PC-3 (cell line): Measurements from ENCODE around the gene CFL1. TPM values are rescaled to one million over a fixed set of nuclear protein-coding genes. Genes with fewer than 3 reads are reported as not detected.

Experiments used
- ATAC-seq: fragments of 200-7000 bp; cut with Tn5 transposase; 2 replicates; pipeline ENCODE4 v1.9.1; 2020; ENCODE audit warnings: mild to moderate bottlenecking, moderate library complexity
- BruUV-seq: library from RNA; stranded (reverse); fragments of 400-500 nt; replicated peaks from 2 replicates; lab custom pipeline; 2021; lab: Mats Ljungman, UMichigan
- CTCF ChIA-PET: fragments of 300-600 bp; sonication (Branson Sonifier 250); formaldehyde crosslinking; loops from one replicate; lab custom pipeline; 2022; ENCODE audit warnings: antibody characterized with exemption; lab: Charles Lee
- POLR2A ChIA-PET: fragments of 300-600 bp; sonication (Branson Sonifier 250); formaldehyde crosslinking; loops from one replicate; lab custom pipeline; 2022; ENCODE audit warnings: antibody characterized with exemption; ENCODE audit not compliant: unreplicated experiment; lab: Charles Lee
- DNase-seq: peaks from one replicate; pipeline ENCODE4 v3.0.0-alpha.2; 2015
- H2AFZ ChIP-seq: fragments of 300-600 bp; sonication (generic); 2 replicates; pipeline ENCODE4 v1.6.0; 2016; ENCODE audit warnings: antibody characterized with exemption, low read length
- H3F3A ChIP-seq: fragments of 300-600 bp; sonication (generic); one replicate; pipeline ENCODE4 v1.6.0; 2017; ENCODE audit warnings: antibody characterized with exemption, low read length, control low read depth, mild to moderate bottlenecking; ENCODE audit not compliant: unreplicated experiment
- H3K27ac ChIP-seq: fragments of 300-600 bp; sonication (generic); 2 replicates; pipeline ENCODE4 v1.5.1; 2016; ENCODE audit warnings: mild to moderate bottlenecking, low read length
- H3K27me3 ChIP-seq: fragments of 300-600 bp; sonication (generic); 2 replicates; pipeline ENCODE4 v1.6.1; 2016; ENCODE audit warnings: low read length, mixed read lengths
- H3K36me3 ChIP-seq: fragments of 300-600 bp; sonication (generic); 2 replicates; pipeline ENCODE4 v1.6.1; 2016; ENCODE audit warnings: low read depth, mixed run types, low read length, mixed read lengths
- H3K4me1 ChIP-seq: fragments of 300-600 bp; sonication (generic); 2 replicates; pipeline ENCODE4 v1.5.1; 2016; ENCODE audit warnings: low read length; ENCODE audit not compliant: insufficient read depth
- H3K4me2 ChIP-seq: fragments of 300-600 bp; sonication (generic); 2 replicates; pipeline ENCODE4 v1.6.0; 2016; ENCODE audit warnings: low read length
- H3K4me3 ChIP-seq: fragments of 300-600 bp; sonication (generic); 2 replicates; pipeline ENCODE4 v1.5.1; 2016; ENCODE audit warnings: mild to moderate bottlenecking, low read length, mixed read lengths
- H3K79me2 ChIP-seq: fragments of 300-600 bp; sonication (generic); 2 replicates; pipeline ENCODE4 v1.6.1; 2017; ENCODE audit warnings: low read length, mixed read lengths
- H3K9ac ChIP-seq: fragments of 300-600 bp; sonication (generic); 2 replicates; pipeline ENCODE4 v1.6.0; 2016; ENCODE audit warnings: mild to moderate bottlenecking, low read length
- H3K9me2 ChIP-seq: fragments of 300-600 bp; sonication (generic); replicated peaks from 2 replicates; pipeline ENCODE4 v1.6.1; 2016; ENCODE audit warnings: mixed run types, low read length, mixed read lengths
- H3K9me3 ChIP-seq: fragments of 300-600 bp; sonication (generic); 2 replicates; pipeline ENCODE4 v1.6.1; 2016; ENCODE audit warnings: low read length, mixed read lengths
- H4K20me1 ChIP-seq: fragments of 300-600 bp; sonication (generic); 2 replicates; pipeline ENCODE4 v1.6.1; 2016; ENCODE audit warnings: low read length, mixed read lengths
- EZH2 ChIP-seq: fragments of 300-600 bp; sonication (generic); IDR thresholded peaks from one replicate; pipeline ENCODE4 v1.6.1; 2017; ENCODE audit warnings: antibody characterized with exemption, mild to moderate bottlenecking, low read length; ENCODE audit not compliant: unreplicated experiment
- EZH2phosphoT487 ChIP-seq: fragments of 300-600 bp; sonication (generic); IDR thresholded peaks from 2 replicates; pipeline ENCODE4 v1.6.1; 2018; ENCODE audit warnings: mild to moderate bottlenecking, antibody characterized with exemption, low read length, borderline replicate concordance
- intact Hi-C: fragments of 100-400 bp; cut with micrococcal nuclease; formaldehyde crosslinking; loops from 2 replicates; pipeline ENCODE4 v1.9.0; 2023
- total RNA-seq: library from RNA; depleted of rRNA; stranded (reverse); fragments of >200 nt; gene quantifications from 2 replicates; pipeline ENCODE4 v1.2.3, GENCODE V29; 2014
- TF ChIP-seq, protein P1 (sequence below): fragments of 300-600 bp; sonication (generic); conservative IDR thresholded peaks from 2 replicates; pipeline ENCODE4 v1.5.1; 2017; ENCODE audit warnings: antibody characterized with exemption, low read depth, mild to moderate bottlenecking, low read length

The CFL1 gene
- total RNA-seq, 1 experiment from 2014 or later: 2,710 TPM

DNA sequence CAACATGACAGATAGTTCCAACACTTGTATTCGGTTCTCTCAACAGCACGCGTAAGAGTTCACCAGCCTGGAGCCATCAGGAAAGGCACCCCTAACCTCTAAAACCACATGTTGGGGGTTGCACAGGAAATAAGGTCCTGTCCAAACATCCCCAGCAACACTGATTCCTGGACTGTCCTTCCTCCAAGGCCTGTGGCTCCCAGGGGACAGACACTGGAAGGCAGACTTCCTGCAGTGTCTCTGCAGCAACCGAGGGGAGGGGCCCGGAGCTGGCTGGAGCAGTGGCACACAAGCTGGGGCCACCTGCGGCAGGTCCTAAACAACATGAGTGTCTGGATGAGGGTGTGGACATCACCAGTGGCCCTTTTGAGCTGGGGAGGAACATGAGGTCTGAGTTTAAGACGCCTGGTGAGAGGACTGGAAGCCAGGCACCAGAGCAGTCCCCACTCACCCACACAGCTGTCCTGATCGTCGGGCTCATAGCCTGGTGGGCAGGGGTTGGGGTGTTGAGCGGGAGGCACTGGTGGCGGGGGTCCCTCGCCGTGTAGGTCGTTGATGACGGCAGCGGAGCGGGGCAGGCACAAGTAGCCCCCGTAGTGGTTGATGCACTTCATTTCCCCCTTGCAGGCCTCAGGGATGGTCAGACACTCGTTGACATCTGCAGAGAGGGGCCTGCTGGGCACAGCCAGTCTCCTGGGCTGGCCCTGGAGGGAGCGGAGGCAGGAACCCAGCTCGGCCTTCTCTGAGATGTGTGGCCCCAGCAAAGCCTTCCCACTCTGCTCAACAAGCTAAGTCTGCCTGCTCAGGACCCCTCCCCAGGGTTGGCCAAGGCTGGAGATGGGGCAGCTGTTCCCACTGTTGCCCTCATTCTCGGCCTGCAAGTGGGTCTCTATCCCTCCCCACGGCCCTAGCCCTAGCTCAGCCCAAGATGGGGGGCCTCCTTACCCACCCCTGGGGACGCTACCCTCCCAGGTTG lies 13.0 kb upstream of the CFL1 start:
- no peaks in the 10 kb centered on the region for H3F3A ChIP-seq
- no peaks in the 10 kb centered on the region for H3K27me3 ChIP-seq
- intact Hi-C loops: no loop called here
- H3K36me3 ChIP-seq: peaks cover 2% of the 10 kb centered on the region; the same call in 1 of the 2 replicates
- H3K9ac ChIP-seq: no peak overlapping the region
- BruUV-seq: no TSS peak
- H3K9me2 ChIP-seq: no peaks in the 10 kb centered on the region
- ATAC-seq (no peak), DNase-seq (no peak)
- H3K4me1 ChIP-seq: peaks cover 6% of the 10 kb centered on the region
- TF ChIP-seq, protein P1, sequence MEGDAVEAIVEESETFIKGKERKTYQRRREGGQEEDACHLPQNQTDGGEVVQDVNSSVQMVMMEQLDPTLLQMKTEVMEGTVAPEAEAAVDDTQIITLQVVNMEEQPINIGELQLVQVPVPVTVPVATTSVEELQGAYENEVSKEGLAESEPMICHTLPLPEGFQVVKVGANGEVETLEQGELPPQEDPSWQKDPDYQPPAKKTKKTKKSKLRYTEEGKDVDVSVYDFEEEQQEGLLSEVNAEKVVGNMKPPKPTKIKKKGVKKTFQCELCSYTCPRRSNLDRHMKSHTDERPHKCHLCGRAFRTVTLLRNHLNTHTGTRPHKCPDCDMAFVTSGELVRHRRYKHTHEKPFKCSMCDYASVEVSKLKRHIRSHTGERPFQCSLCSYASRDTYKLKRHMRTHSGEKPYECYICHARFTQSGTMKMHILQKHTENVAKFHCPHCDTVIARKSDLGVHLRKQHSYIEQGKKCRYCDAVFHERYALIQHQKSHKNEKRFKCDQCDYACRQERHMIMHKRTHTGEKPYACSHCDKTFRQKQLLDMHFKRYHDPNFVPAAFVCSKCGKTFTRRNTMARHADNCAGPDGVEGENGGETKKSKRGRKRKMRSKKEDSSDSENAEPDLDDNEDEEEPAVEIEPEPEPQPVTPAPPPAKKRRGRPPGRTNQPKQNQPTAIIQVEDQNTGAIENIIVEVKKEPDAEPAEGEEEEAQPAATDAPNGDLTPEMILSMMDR: no peak
- TF ChIP-seq EZH2phosphoT487: no peak
- TF ChIP-seq EZH2: no peak
- H3K27ac ChIP-seq: no peak overlapping the region
- ChIA-PET POLR2A (interaction anchor here (0.8 kb wide), 1 partner anchor 12 kb away, joined by 5 read pairs; no protein-coding TSS in a partner anchor), CTCF (no interaction called here)
- no peak overlapping the region for H3K4me2 ChIP-seq
- H3K9me3 ChIP-seq: no peaks in the 10 kb centered on the region
- no peak overlapping the region for H3K4me3 ChIP-seq
- H4K20me1 ChIP-seq: no peaks in the 10 kb centered on the region
- no peak overlapping the region for H2AFZ ChIP-seq
- H3K79me2 ChIP-seq: no peaks in the 10 kb centered on the region

DNA sequence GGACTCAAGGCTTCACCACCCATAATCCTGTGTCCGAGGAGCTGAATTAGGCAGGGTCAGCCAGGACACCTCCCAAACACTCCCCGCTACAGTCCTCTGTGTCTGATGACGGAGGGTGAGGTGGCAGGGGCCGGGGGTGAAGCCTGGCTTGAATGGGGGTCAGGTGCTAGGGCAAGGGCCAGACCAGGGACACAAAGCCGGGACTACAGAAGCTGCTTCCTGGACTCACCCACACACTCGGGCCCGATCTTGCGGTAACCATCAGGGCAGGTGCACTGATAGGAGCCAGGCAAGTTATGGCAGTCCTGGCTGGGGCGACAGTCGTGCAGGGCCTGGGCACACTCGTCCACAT lies 12.3 kb upstream of the CFL1 start:
- H3K9ac ChIP-seq: no peak overlapping the region
- CTCF ChIA-PET: no interaction called here

More for the DNA sequence above, 12.3 kb upstream of the CFL1 start:
- ATAC-seq (no peak), DNase-seq (no peak)
- TF ChIP-seq, protein P1: no peak
- TF ChIP-seq EZH2 (no peak), EZH2phosphoT487 (no peak)
- BruUV-seq: no TSS peak
- POLR2A ChIA-PET: no interaction called here
- Histone ChIP-seq H3K27ac (no peak overlapping the region), H3F3A (no peaks in the 10 kb centered on the region), H3K4me1 (peaks cover 6% of the 10 kb centered on the region), H3K4me3 (no peak overlapping the region), H4K20me1 (no peaks in the 10 kb centered on the region), H3K9me2 (no peaks in the 10 kb centered on the region), H3K9me3 (no peaks in the 10 kb centered on the region), H3K36me3 (peaks cover 5% of the 10 kb centered on the region; the same call in 1 of the 2 replicates), H3K27me3 (no peaks in the 10 kb centered on the region), H3K79me2 (no peaks in the 10 kb centered on the region), H2AFZ (no peak overlapping the region), H3K4me2 (no peak overlapping the region)
- intact Hi-C loops: no loop called here
